ENCODE results near the gene LRRC25.

LRRC25 gene

DNA sequence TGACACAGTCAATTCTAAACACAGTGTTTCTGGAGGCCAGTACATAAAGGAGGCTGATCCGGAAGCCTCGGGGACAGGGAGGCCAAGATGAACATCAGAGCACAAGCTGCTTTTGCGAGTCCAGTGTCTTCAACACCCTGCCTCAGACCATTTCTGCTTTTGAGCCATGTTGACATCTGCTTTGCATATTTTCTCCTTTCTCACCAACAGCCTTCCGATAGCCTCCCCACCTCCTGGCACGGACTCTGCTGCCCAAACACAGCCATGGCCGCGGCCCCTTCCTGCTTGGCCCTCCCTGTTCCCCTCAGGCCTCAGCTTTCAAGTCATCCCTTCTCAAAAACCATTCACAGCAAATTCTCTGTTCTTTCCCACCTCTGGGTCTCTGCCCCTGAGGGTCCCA lies 3.6 kb downstream of the LRRC25 start:
- no peak overlapping the region for H3K4me3 ChIP-seq (ENCODE audit: low read depth, low read length)
- TF ChIP-seq, protein P1, sequence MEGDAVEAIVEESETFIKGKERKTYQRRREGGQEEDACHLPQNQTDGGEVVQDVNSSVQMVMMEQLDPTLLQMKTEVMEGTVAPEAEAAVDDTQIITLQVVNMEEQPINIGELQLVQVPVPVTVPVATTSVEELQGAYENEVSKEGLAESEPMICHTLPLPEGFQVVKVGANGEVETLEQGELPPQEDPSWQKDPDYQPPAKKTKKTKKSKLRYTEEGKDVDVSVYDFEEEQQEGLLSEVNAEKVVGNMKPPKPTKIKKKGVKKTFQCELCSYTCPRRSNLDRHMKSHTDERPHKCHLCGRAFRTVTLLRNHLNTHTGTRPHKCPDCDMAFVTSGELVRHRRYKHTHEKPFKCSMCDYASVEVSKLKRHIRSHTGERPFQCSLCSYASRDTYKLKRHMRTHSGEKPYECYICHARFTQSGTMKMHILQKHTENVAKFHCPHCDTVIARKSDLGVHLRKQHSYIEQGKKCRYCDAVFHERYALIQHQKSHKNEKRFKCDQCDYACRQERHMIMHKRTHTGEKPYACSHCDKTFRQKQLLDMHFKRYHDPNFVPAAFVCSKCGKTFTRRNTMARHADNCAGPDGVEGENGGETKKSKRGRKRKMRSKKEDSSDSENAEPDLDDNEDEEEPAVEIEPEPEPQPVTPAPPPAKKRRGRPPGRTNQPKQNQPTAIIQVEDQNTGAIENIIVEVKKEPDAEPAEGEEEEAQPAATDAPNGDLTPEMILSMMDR (IDR thresholded peaks at IDR 0.05; ENCODE audit: low read depth, low read length, missing control alignments) = no peak
- DNase-seq (ENCODE audit: low read depth) = no peak

DNA sequence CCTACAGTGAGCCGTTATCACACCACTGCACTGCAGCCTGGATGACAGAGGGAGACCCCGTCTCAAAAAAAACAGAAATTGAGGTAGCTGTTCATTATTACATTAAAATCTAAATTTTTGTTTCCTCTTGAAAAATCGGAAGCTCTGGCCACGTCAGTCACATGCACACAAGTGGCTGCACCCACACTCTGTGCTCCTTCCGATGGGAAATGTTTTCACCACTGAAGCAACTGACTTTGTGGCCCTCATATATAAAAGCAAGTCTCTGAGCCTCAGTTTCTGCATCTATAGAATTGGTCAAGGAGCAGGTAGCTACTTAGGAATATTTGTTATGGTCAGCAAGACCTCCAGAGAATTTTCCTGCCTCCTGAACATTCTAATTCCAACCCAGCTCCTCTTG lies 4.5 kb downstream of the LRRC25 start:
- TF ChIP-seq, protein P1 (IDR thresholded peaks at IDR 0.05; ENCODE audit: low read depth, low read length, missing control alignments) = no peak
- DNase-seq (ENCODE audit: low read depth) = no peak
- no peak overlapping the region for H3K4me3 ChIP-seq (ENCODE audit: low read depth, low read length)

DNA sequence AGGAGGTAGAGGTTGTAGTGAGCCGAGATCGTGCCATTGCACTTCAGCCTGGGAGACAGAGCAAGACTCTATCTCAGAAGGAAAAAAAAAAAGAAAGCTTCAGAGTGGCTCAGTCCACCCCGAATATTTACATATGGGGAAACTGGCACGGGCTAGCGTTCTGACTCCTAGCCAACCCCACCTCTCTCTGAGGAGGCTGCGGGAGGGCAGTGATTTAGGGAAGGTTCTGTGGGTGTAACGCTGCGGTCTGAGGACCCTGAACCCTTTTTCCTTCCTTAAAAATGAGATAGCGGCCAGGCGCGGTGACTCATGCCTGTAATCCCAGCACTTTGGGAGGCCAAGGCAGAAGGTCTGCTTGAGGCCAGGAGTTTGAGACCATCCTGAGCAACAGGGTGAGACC lies 5.0 kb downstream of the LRRC25 start:
- TF ChIP-seq, protein P1 (IDR thresholded peaks at IDR 0.05; ENCODE audit: low read depth, low read length, missing control alignments) = no peak
- no peak overlapping the region for H3K4me3 ChIP-seq (ENCODE audit: low read depth, low read length)
- DNase-seq (ENCODE audit: low read depth) = no peak

GRCh38 chr19:18391509-18392075 lies 5.8 kb downstream of the LRRC25 start:
- DNase-seq (ENCODE audit: low read depth) = no peak
- H3K4me3 ChIP-seq (ENCODE audit: low read depth, low read length) = no peak overlapping the region
- TF ChIP-seq, protein P1 (IDR thresholded peaks at IDR 0.05; ENCODE audit: low read depth, low read length, missing control alignments) = no peak

DNA sequence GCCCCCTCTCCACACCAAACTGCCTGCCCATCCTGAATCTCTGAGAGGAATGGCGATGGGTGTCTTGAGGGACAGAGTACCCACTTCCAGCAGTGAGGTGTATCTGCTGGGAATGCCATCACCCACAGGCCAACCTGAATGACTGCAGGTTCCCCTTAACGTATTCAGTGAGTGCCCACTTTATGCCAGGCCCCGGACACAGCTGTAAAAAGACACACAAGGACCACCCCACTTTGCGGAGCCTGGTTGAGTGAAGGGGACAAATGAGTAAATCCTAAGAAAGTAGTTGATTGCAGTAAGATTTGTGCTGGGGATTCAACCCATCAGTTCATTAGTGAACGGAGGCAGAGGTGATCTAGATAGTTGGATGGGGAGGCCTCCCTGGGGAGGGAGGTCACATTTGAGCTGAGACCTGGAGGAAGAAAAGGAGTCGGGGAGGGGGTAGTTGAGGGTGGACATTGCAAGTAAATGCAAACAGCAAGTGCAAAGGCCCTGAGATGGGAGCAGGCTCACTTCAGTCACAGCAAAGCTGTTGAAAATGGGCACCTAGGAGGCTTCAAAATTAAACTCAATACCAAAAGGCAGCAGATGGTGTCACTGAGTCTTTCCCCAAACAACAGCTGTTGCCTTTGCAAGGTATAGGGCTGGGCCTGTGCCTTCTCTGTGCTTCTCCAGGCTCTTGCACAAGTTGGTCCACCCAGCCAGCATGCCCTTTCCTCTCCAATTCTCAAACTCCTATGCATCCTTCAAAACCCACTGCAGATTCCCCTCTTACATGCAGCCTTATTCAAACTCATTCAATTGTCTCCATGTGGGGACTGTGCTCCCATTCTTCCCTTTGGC lies 7.1 kb downstream of the LRRC25 start:
- H3K4me3 ChIP-seq (ENCODE audit: low read depth, low read length) = no peak overlapping the region
- TF ChIP-seq, protein P1 (IDR thresholded peaks at IDR 0.05; ENCODE audit: low read depth, low read length, missing control alignments) = no peak
- DNase-seq (ENCODE audit: low read depth) = no peak

DNA sequence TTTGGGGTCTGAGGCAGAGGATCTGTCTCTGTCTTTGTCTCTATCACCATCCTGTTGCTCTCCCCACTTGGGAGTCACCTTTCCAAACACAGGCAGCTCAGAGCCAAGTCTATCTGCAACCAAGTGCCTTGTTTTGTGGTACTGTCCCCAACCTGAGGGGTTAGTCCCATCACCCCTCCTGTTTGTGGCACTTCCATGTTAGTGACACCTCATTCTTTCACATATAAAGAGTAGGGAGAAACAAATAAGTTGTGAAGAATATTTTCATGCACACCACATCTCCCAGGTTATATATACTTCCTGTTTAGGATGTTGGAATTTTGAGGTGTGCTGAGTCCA lies 7.7 kb downstream of the LRRC25 start:
- H3K4me3 ChIP-seq (ENCODE audit: low read depth, low read length) = no peak overlapping the region
- DNase-seq (ENCODE audit: low read depth) = no peak
- TF ChIP-seq, protein P1 (IDR thresholded peaks at IDR 0.05; ENCODE audit: low read depth, low read length, missing control alignments) = no peak
